Fibroblast of villous mesenchyme (primary cell): ENCODE data around the gene PLXNB2. TPM values are rescaled to one million over a fixed set of nuclear protein-coding genes. Genes with fewer than 3 reads are reported as not detected.

Source experiments
- DNase-seq: peaks from one replicate; pipeline ENCODE4 v3.0.0-alpha.2; 2010; ENCODE audit warnings: low read depth
- H3K4me3 ChIP-seq: 2 replicates; pipeline ENCODE4 v1.5.1; 2011; ENCODE audit warnings: low read depth, mild to moderate bottlenecking, low read length
- CTCF ChIP-seq: IDR thresholded peaks from 2 replicates; pipeline ENCODE4 v1.5.1; 2012; ENCODE audit warnings: low read depth, mild to moderate bottlenecking, low read length; ENCODE audit not compliant: insufficient read depth
- total RNA-seq: library from RNA; depleted of rRNA; stranded (reverse); fragments of >200 nt; gene quantifications from 2 replicates; pipeline ENCODE4 v1.2.3, GENCODE V29; 2012

PLXNB2 gene
- total RNA-seq, 1 donor, result 168 TPM

- TF ChIP-seq CTCF, result no peak
- H3K4me3 ChIP-seq, result no peak overlapping the region
- no peak for DNase-seq
Observed at GRCh38 chr22:50259302-50259701, 48.1 kb downstream of the PLXNB2 start.

- no peak for TF ChIP-seq CTCF
- no peak overlapping the region for H3K4me3 ChIP-seq
- DNase-seq, result no peak
Observed at GRCh38 chr22:50258361-50259292, 48.8 kb downstream of the PLXNB2 start.

- H3K4me3 ChIP-seq, result no peak overlapping the region
- DNase-seq, result no peak
- TF ChIP-seq CTCF, result no peak
Observed at GRCh38 chr22:50257451-50258360, 49.7 kb downstream of the PLXNB2 start.

DNA sequence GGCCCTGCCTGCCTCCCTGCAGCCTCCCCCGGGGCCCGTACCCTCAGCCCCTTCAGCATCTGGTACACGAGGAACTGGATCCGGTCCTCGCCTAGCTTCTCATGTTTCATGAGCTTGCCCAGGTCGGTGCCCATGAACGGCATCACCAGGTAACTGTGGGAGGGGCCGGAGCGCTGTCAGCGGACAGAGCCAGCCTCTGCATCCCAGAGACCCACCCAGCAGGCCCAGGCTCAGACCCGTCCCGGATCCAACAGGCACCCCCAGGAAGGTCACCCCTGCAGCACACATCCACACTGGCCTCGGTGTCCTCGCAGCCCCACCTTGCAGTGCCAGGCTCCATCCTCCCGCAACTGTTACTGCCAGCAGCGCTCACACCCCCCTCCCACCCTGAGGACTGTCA, 50.4 kb downstream of the PLXNB2 start:
- no peak for TF ChIP-seq CTCF
- DNase-seq, result no peak
- H3K4me3 ChIP-seq, result no peak overlapping the region

DNA sequence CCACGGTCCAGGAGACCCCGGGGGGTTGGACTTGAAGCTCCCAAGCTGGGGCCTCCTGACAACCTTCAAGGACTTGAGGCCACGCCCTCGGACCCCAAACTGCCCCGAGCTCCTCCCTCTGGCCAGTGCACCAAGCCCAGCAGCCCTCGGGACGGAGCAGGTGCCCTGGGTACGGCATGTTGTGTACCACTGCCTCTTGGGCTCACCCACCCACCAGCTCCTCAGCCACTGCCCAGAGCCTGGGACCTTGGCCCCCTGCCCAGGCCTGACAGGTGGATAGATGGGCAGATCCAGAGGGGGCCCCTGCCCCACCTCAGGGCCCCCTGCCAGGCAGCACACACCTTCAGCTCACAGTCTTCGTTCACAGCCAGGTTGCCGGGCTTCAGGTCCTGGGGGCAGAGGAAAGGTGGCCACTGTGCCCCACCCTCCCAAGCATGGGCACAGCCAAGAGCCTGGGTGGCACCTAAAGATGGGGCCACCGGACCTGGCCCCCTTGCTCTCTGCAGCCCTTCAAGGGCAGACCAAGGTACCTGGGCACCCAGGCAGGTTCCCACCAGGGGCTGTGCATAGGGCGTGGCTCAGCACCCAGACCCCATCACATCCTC, 51.1 kb downstream of the PLXNB2 start:
- no peak for DNase-seq
- no peak overlapping the region for H3K4me3 ChIP-seq
- no peak for TF ChIP-seq CTCF

- H3K4me3 ChIP-seq, result no peak overlapping the region
- TF ChIP-seq CTCF, result no peak
- no peak for DNase-seq
Observed at GRCh38 chr22:50255607-50256006, 51.8 kb downstream of the PLXNB2 start.
